ENCODE data around the gene NOSIP. TPM values are rescaled to one million over a fixed set of nuclear protein-coding genes. Genes with fewer than 3 reads are reported as not detected.

The NOSIP gene
- total and polyA plus RNA-seq, 9 donors: 31.0 to 70.1 (median 58.7) TPM

GRCh38 chr19:49570997-49571676, 9.2 kb downstream of the NOSIP start:
- peak overlapping the region in 1 of 2 donors; percentile 19 for H3K27ac ChIP-seq
- intact Hi-C loops (cut with DNase I): loop anchor here in 1 of 4 donors (5.0 kb wide), 1 partner anchor 101 kb away; no protein-coding TSS in a partner anchor
- TF ChIP-seq EP300 (IDR thresholded peaks at IDR 0.05): no peak
- TF ChIP-seq POLR2A (IDR thresholded peaks at IDR 0.05): no peak
- no peak for TF ChIP-seq CTCF (IDR thresholded peaks at IDR 0.05)
- no peaks in the 10 kb centered on the region for H3K36me3 ChIP-seq
- 29 to 36% (median 30%) methylated on average over 11 of the region's 11 CpGs for WGBS, 3 donors
- no peaks in the 10 kb centered on the region for H3K27me3 ChIP-seq
- no peaks in the 10 kb centered on the region for H3K9me3 ChIP-seq
- DNase-seq: peak in 1 of 5 donors; percentile 12
- H3K4me1 ChIP-seq (ENCODE audit: insufficient read depth): peaks cover 9% of the 10 kb centered on the region
- no peak overlapping the region for H3K4me3 ChIP-seq

- intact Hi-C loops (cut with DNase I): loop anchor here in 1 of 4 donors (5.0 kb wide), 1 partner anchor 102 kb away; no protein-coding TSS in a partner anchor
- Histone ChIP-seq H3K27me3 (no peaks in the 10 kb centered on the region), H3K27ac (peak overlapping the region in 1 of 2 donors; percentile 19), H3K9me3 (no peaks in the 10 kb centered on the region), H3K4me1 (ENCODE audit: insufficient read depth) (peaks cover 9% of the 10 kb centered on the region), H3K4me3 (no peak overlapping the region), H3K36me3 (no peaks in the 10 kb centered on the region)
- 2 to 9% (median 5%) methylated on average over 14 of the region's 14 CpGs for WGBS, 3 donors
- peak; percentile 51 to 72 (median 62) for DNase-seq
- TF ChIP-seq EP300 (IDR thresholded peaks at IDR 0.05) (no peak), CTCF (IDR thresholded peaks at IDR 0.05) (peak; percentile 90 to 94 (median 93)), POLR2A (IDR thresholded peaks at IDR 0.05) (no peak)
These were observed 10.1 kb downstream of the NOSIP start for GRCh38 chr19:49570138-49570856.

DNA sequence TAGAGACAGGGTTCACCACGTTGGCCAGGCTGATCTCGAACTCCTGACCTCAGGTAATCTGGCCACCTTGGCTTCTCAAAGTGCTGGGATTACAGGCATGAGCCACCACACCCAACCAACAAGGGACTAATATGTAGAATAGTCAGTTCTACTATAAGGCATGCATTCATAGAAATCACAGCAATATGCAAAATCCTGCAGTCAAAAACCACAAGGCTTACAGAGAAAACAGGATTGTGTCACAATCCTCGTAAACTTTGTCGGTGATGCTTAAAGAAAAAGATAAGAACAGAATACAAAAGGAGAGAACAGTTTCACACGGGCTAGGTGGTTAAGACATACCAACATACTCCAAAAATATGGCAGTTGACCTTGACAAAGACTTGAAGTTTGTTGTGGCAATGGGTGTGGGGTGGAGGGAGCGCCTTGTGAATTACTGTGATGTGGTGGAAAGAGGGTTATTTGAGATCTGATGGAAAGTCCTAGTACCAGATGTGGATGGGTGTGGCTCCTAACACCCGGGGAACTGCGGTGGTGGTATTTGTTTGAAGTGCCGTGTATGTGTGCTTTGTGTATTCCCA, 12.4 kb downstream of the NOSIP start:
- 36 to 53% (median 45%) methylated on average over 9 of the region's 9 CpGs for WGBS, 3 donors

More for the DNA sequence above, 12.4 kb downstream of the NOSIP start:
- DNase-seq: no peak
- intact Hi-C loops (cut with DNase I): no loop called here
- no peaks in the 10 kb centered on the region for H3K27me3 ChIP-seq
- H3K4me3 ChIP-seq: no peak overlapping the region
- H3K9me3 ChIP-seq: no peaks in the 10 kb centered on the region
- no peak for TF ChIP-seq POLR2A (IDR thresholded peaks at IDR 0.05)
- no peak for TF ChIP-seq CTCF (IDR thresholded peaks at IDR 0.05)
- no peak for TF ChIP-seq EP300 (IDR thresholded peaks at IDR 0.05)
- no peak overlapping the region for H3K27ac ChIP-seq
- H3K4me1 ChIP-seq (ENCODE audit: insufficient read depth): peaks cover 11% of the 10 kb centered on the region
- no peaks in the 10 kb centered on the region for H3K36me3 ChIP-seq
